Stomach (tissue), 9 donors: ENCODE results near the gene RNPS1. TPM values are rescaled to one million over a fixed set of nuclear protein-coding genes. Genes with fewer than 3 reads are reported as not detected.
"Not testable (repeated sequence)": the region's sequence is repeated elsewhere in the genome, so short reads cannot be mapped to it uniquely, and the experiment has no call there.

Source experiments
- DNase-seq, 2 donors: peaks; one replicate each; pipeline versions ENCODE4 v3.0.0 to v3.0.0-alpha.2; 2013 to 2019
- H3K27ac ChIP-seq, 5 donors: fragments of 200-600 bp in 4 of 5; sonication (generic) in 4 of 5; one replicate each; pipeline ENCODE4 v1.5.1; 2013 to 2019; ENCODE audit warnings: mild to moderate bottlenecking in 1 of 5, moderate library complexity in 1 of 5
- H3K27me3 ChIP-seq, 3 donors: fragments of 200-600 bp; sonication (generic); one replicate each; pipeline ENCODE4 v1.5.1; 2017 to 2019; ENCODE audit warnings: mixed run types in 1 of 3
- H3K36me3 ChIP-seq, 4 donors: fragments of 200-600 bp; sonication (generic); 1 replicate in 3 of 4; 2 replicates in 1 of 4; pipeline ENCODE4 v1.5.1; 2016 to 2019
- H3K4me1 ChIP-seq, 4 donors: fragments of 200-600 bp; sonication (generic); one replicate each; pipeline ENCODE4 v1.5.1; 2016 to 2019
- H3K4me3 ChIP-seq, 4 donors: fragments of 200-600 bp; sonication (generic) in 3 of 4; one replicate each; pipeline ENCODE4 v1.5.1; 2016 to 2019; ENCODE audit warnings: mild to moderate bottlenecking in 1 of 4
- H3K9me3 ChIP-seq, 4 donors: fragments of 200-600 bp; sonication (generic); one replicate each; pipeline ENCODE4 v1.5.1; 2016 to 2019
- EP300 ChIP-seq: sonication (generic); formaldehyde crosslinking; IDR thresholded peaks from one replicate; pipeline ENCODE4 v1.6.1; 2017; ENCODE audit warnings: antibody characterized with exemption
- POLR2A ChIP-seq, 4 donors: fragments of 450-650 bp; IDR thresholded peaks; one replicate each; pipeline ENCODE4 v1.6.1; 2016; ENCODE audit warnings: antibody characterized with exemption in 4 of 4, control low read depth in 2 of 4, mild to moderate bottlenecking in 1 of 4, moderate library complexity in 1 of 4
- POLR2AphosphoS5 ChIP-seq, 3 donors: sonication (generic); formaldehyde crosslinking; IDR thresholded peaks; one replicate each; pipeline ENCODE4 v1.6.1; 2016; ENCODE audit warnings: antibody characterized with exemption in 3 of 3
- WGBS, 5 donors: extraction: QIAGEN DNeasy Blood & Tissue Kit in 3 of 5; methylation state at CpG; one replicate each; pipeline versions ENCODE4 v1.1.5 to v1.1.7; 2013 to 2018; 5-methylcytosine and 5-hydroxymethylcytosine counted together
- intact Hi-C: fragments of 100-400 bp; cut with DNase I; formaldehyde crosslinking; loops from one replicate; pipeline ENCODE4 v1.15.1; 2023; ENCODE audit warnings: low total_unique reads
- polyA plus RNA-seq, 3 donors: library from polyadenylated mRNA; stranded (reverse); fragments of 200-250 nt; gene quantifications; one replicate each; pipeline ENCODE4 v1.2.3, GENCODE V29; 2013
- total RNA-seq, 5 donors: library from RNA; depleted of rRNA; stranded (reverse); fragments of >200 nt; gene quantifications; one replicate each; pipeline versions ENCODE4 v1.1.0 to v1.2.3, GENCODE V29; 2014 to 2016
- TF ChIP-seq, protein P1 (sequence below), 7 experiments: fragments of 450-650 bp in 4 of 7; fragments of 200-600 bp in 3 of 7; sonication (generic) in 3 of 7; IDR thresholded peaks; one replicate each; pipeline ENCODE4 v1.5.1; 2016 to 2019; ENCODE audit warnings: antibody characterized with exemption in 7 of 7, control low read depth in 2 of 7, mild to moderate bottlenecking in 1 of 7
- donor health status: healthy with polysubstance abuse.
- donor health status: Bipolar disorder and iron deficiency.
- donor health status: healthy.

Gene RNPS1
- total and polyA plus RNA-seq, 8 donors, result 72.7 to 162 (median 115) TPM

DNA sequence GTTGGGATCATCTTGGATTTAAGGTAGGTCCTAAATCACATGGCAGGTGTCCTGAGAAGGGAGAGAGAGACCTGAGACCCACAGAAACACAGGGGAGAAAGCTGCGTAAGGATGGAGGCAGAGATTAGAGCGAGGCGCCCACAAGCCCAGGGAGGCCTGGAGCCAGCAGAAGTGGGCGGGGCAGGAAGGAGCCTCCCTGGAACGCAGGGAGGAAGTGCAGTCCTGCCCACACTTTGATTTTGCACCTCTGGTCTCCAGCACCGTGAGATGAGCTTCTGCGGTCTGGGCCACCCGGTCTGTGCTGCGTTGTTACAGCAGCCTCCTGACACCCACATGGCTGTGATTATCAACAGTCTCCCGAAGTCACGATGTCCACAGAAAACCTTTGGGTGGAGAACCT, 25.3 kb downstream of the RNPS1 start:
- H3K4me1 ChIP-seq, result peaks cover 0 to 12% (median 5%) of the 10 kb centered on the region in 4 donors

DNA sequence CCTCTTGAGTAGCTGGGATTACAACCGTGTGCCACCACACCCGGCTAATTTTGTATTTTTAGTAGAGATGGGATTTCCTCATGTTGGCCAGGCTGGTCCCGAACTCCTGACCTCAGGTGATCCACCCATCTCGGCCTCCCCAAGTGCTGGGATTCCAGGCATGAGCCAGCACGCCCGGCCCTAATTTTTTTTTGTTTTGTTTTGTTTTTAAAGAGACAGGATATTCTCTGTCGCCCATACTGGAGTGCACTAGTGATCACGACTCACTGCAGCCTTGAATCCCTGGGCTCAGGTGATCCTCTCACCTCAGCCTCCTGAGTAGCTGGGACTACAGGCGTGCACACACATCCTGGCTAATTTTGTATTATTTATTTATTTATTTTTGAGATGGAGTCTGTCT, 27.6 kb downstream of the RNPS1 start:
- H3K9me3 ChIP-seq, DNase-seq: not testable (repeated sequence)
- H3K36me3 ChIP-seq, result peaks cover 28 to 66% (median 62%) of the 10 kb centered on the region in 4 donors

More for the DNA sequence above, 25.3 kb downstream of the RNPS1 start:
- intact Hi-C loops, result no loop called here
- H3K36me3 ChIP-seq, result peaks cover 42 to 83% (median 73%) of the 10 kb centered on the region in 4 donors
- 65 to 80% (median 75%) methylated on average over 6 to 11 of the region's 11 CpGs for WGBS, 5 donors
- H3K27ac ChIP-seq, result no peak overlapping the region
- H3K27me3 ChIP-seq, result peaks cover 0 to 12% (median 8%) of the 10 kb centered on the region in 3 donors
- no peak for DNase-seq
- H3K9me3 ChIP-seq, result no peaks in the 10 kb centered on the region
- H3K4me3 ChIP-seq, result no peak overlapping the region
- no peak for TF ChIP-seq POLR2AphosphoS5 (IDR thresholded peaks at IDR 0.05)
- TF ChIP-seq EP300, result no peak
- TF ChIP-seq, protein P1, sequence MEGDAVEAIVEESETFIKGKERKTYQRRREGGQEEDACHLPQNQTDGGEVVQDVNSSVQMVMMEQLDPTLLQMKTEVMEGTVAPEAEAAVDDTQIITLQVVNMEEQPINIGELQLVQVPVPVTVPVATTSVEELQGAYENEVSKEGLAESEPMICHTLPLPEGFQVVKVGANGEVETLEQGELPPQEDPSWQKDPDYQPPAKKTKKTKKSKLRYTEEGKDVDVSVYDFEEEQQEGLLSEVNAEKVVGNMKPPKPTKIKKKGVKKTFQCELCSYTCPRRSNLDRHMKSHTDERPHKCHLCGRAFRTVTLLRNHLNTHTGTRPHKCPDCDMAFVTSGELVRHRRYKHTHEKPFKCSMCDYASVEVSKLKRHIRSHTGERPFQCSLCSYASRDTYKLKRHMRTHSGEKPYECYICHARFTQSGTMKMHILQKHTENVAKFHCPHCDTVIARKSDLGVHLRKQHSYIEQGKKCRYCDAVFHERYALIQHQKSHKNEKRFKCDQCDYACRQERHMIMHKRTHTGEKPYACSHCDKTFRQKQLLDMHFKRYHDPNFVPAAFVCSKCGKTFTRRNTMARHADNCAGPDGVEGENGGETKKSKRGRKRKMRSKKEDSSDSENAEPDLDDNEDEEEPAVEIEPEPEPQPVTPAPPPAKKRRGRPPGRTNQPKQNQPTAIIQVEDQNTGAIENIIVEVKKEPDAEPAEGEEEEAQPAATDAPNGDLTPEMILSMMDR (IDR thresholded peaks at IDR 0.05), result no peak
- no peak for TF ChIP-seq POLR2A (IDR thresholded peaks at IDR 0.05)

DNA sequence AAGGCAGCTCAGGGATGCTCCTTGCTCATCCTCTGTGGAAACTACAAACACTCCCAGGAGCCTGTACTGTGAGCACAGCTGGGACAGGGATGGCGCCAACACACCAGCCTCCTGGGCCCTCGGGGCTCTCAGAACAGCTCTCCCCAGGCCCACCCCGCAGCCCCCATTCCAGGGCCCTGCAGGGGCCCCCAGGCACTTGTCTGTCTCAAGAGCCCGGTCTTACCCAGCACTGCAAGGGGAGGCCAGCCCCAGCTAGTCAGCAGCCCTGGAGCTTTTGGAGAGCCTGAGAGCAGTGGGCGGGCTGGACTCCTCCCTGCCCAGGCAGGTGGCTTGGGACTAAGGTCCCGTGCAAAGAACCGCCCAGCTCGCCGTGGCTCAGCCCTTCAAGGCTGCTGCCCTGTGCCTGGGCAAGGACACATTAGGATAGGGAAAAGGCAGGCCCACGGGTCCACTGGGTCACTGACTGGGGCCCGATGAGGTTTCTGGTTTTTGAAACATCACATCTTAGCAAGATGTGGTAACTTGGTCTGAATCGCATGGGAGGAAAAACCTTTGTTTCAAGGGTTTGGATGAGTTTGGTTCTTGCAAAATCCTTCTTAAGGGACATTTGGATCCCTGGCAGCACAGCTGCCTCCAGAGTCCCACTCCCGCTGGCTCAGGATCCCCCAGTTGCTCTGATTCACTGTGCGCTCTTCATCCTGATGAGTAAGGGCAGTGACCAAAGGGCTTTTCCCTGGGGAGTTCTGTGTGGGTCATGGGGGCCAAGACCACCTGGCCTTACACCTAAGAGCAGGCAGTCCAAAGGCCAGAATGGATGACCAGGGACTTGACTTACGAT, 28.9 kb downstream of the RNPS1 start:
- TF ChIP-seq EP300, result no peak
- TF ChIP-seq, protein P1 (IDR thresholded peaks at IDR 0.05), result no peak
- no peak for TF ChIP-seq POLR2A (IDR thresholded peaks at IDR 0.05)
- TF ChIP-seq POLR2AphosphoS5 (IDR thresholded peaks at IDR 0.05), result no peak
- intact Hi-C loops, result no loop called here
- Histone ChIP-seq H3K36me3 (peaks cover 29 to 66% (median 62%) of the 10 kb centered on the region in 4 donors), H3K4me1 (peaks cover 18 to 32% (median 24%) of the 10 kb centered on the region in 4 donors), H3K27me3 (peaks cover 5 to 42% (median 28%) of the 10 kb centered on the region in 3 donors), H3K9me3 (no peaks in the 10 kb centered on the region), H3K27ac (no peak overlapping the region), H3K4me3 (no peak overlapping the region)
- DNase-seq, result no peak
- 63 to 71% (median 67%) methylated on average over 11 to 15 of the region's 15 CpGs for WGBS, 5 donors

More for the DNA sequence above, 27.6 kb downstream of the RNPS1 start:
- H3K4me3 ChIP-seq, intact Hi-C loops, H3K27ac ChIP-seq: not testable (repeated sequence)
- Histone ChIP-seq H3K27me3 (peaks cover 5 to 34% (median 28%) of the 10 kb centered on the region in 3 donors), H3K4me1 (peaks cover 18 to 32% (median 24%) of the 10 kb centered on the region in 4 donors)
- WGBS, 5 donors, result 72 to 83% (median 77%) methylated on average over 9 of the region's 9 CpGs

DNA sequence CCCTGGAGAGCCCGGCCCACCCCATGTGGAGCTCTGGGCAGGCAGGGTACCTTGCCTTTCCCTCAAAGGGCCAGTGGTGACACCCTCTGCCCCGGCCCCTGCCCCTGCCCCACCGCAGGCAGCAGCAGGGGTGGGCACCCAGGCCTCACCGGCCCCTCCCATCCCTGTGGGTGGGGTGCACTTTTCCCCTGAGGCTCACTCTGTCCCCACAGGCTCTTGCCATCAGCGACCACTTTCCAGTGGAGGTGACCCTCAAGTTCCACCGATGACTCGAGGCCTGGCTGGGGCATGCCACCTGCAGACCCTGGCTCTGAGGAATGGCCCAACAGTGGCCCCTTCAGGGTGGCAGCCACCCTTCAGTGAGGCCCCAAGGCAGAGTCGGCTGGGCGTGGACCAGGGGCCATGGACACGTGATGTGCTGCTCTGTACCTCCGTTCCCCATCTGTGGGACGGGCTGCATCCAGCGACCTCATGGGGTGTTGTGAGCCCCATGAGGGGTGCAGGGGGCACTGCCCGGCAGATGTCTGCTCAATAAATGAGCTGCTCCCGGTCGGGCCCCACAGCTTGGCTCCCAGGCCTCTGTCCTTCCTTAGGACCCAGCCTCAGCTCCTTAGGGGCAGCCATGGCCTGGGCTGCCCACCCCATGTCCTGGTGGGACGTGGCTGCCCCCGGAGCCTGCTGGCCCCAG, 29.6 kb downstream of the RNPS1 start:
- intact Hi-C loops, result no loop called here
- 48 to 65% (median 50%) methylated on average over 10 to 18 of the region's 18 CpGs for WGBS, 5 donors
- no peak overlapping the region for H3K27ac ChIP-seq
- H3K36me3 ChIP-seq, result peaks cover 31 to 66% (median 62%) of the 10 kb centered on the region in 4 donors
- no peak for DNase-seq
- H3K9me3 ChIP-seq, result no peaks in the 10 kb centered on the region
- H3K4me3 ChIP-seq, result no peak overlapping the region
- TF ChIP-seq POLR2AphosphoS5 (IDR thresholded peaks at IDR 0.05) (no peak), POLR2A (IDR thresholded peaks at IDR 0.05) (no peak), EP300 (no peak)
- TF ChIP-seq, protein P1 (IDR thresholded peaks at IDR 0.05), result no peak
- peaks cover 18 to 32% (median 24%) of the 10 kb centered on the region in 4 donors for H3K4me1 ChIP-seq
- peaks cover 5 to 45% (median 28%) of the 10 kb centered on the region in 3 donors for H3K27me3 ChIP-seq
